Tibial nerve (tissue), 4 donors: ENCODE measurements around the gene SPNS3. TPM values are rescaled to one million over a fixed set of nuclear protein-coding genes. Genes with fewer than 3 reads are reported as not detected.

ENCODE experiments used
- DNase-seq, 2 donors: peaks; one replicate each; pipeline ENCODE4 v3.0.0-alpha.2; 2019; ENCODE audit warnings: low spot score in 2 of 2
- H3K27ac ChIP-seq, 4 donors: fragments of 200-600 bp; sonication (generic) in 3 of 4; one replicate each; pipeline ENCODE4 v1.5.1; 2017 to 2019; ENCODE audit warnings: mild to moderate bottlenecking in 1 of 4
- H3K27me3 ChIP-seq, 2 donors: fragments of 200-600 bp; sonication (generic) in 1 of 2; one replicate each; pipeline versions ENCODE4 v1.5.1 to v1.6.0; 2017 to 2019
- H3K36me3 ChIP-seq, 3 donors: fragments of 200-600 bp; sonication (generic); one replicate each; pipeline ENCODE4 v1.5.1; 2018 to 2019
- H3K4me1 ChIP-seq, 4 donors: fragments of 200-600 bp; sonication (generic) in 3 of 4; one replicate each; pipeline ENCODE4 v1.5.1; 2017 to 2019
- H3K4me3 ChIP-seq, 4 donors: fragments of 200-600 bp; sonication (generic) in 3 of 4; one replicate each; pipeline ENCODE4 v1.5.1; 2017 to 2019; ENCODE audit warnings: mild to moderate bottlenecking in 1 of 4, moderate library complexity in 1 of 4
- H3K9me3 ChIP-seq, 4 donors: fragments of 200-600 bp; sonication (generic) in 3 of 4; one replicate each; pipeline ENCODE4 v1.5.1; 2017 to 2019
- EP300 ChIP-seq, 2 donors: sonication (generic); formaldehyde crosslinking; IDR thresholded peaks; one replicate each; pipeline ENCODE4 v1.6.1; 2017; ENCODE audit warnings: antibody characterized with exemption in 2 of 2, mild to moderate bottlenecking in 1 of 2
- POLR2A ChIP-seq, 2 donors: fragments of 450-650 bp; IDR thresholded peaks; one replicate each; pipeline ENCODE4 v1.6.1; 2017; ENCODE audit warnings: antibody characterized with exemption in 2 of 2, mild to moderate bottlenecking in 2 of 2, moderate library complexity in 2 of 2
- WGBS, 2 donors: methylation state at CpG; one replicate each; pipeline ENCODE4 v1.1.5; 2018; 5-methylcytosine and 5-hydroxymethylcytosine counted together
- total RNA-seq, 4 donors: library from RNA; depleted of rRNA; stranded (reverse); fragments of >200 nt; gene quantifications; one replicate each; pipeline ENCODE4 v1.1.0, GENCODE V29; 2016
- TF ChIP-seq, protein P1 (sequence below), 5 experiments: fragments of 200-600 bp in 3 of 5; fragments of 450-650 bp in 2 of 5; sonication (generic) in 3 of 5; IDR thresholded peaks; one replicate each; pipeline ENCODE4 v1.5.1; 2016 to 2019; ENCODE audit warnings: antibody characterized with exemption in 5 of 5, mild to moderate bottlenecking in 3 of 5, moderate library complexity in 2 of 5

SPNS3 gene
- total RNA-seq, 4 donors from 2014 or later: 0.44 TPM; not detected in 3

DNA sequence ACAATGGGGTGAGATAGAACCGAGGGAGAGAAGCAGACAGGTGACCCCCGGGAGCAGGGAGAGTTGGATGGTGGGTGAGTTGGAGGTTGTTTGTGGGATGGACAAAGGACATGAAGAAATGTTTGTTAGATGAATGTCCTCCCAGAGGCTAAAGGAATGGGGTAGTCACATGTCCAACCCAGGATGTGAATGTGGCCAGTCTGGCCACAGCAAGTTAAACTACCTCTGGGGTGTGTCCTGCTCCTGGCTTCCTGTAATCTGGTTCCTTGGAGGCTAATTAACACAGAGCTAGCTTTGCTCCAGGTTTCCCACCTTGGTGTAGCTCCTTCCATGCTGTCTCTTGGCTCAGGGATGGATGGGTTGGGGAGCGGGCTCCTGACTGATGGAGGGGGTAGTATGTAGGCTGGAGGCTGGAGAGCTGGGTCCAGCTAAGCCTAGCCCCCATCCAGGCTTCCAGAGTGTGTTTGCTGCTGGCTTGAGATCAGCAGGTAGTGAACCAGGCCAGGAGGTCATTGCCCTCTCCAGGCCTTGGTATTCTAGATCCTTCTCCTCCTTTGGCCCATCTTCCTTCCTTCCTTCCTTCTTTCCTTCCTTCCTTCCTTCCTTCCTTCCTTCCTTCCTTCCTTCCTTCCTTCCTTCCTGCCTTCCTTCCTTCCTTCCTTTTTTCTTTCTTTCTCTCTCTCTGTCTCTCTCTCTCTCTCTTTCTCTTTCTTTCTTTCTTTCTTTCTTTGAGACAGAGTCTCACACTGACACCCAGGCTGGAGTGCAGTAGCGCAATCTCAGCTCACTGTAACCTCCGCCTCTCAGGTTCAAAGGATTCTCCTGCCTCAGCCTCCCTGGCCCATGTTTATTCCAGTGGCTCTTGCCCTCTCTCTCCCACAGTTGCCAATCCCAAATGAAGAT, 39.3 kb upstream of the SPNS3 start:
- Histone ChIP-seq H3K4me1 (no peaks in the 10 kb centered on the region), H3K36me3 (no peaks in the 10 kb centered on the region), H3K27me3 (peaks cover 0 to 13% of the 10 kb centered on the region in 2 donors), H3K4me3 (no peak overlapping the region), H3K27ac (no peak overlapping the region), H3K9me3 (no peaks in the 10 kb centered on the region)
- WGBS, 2 donors: 79 to 86% methylated on average over 4 to 5 of the region's 5 CpGs
- TF ChIP-seq, protein P1, sequence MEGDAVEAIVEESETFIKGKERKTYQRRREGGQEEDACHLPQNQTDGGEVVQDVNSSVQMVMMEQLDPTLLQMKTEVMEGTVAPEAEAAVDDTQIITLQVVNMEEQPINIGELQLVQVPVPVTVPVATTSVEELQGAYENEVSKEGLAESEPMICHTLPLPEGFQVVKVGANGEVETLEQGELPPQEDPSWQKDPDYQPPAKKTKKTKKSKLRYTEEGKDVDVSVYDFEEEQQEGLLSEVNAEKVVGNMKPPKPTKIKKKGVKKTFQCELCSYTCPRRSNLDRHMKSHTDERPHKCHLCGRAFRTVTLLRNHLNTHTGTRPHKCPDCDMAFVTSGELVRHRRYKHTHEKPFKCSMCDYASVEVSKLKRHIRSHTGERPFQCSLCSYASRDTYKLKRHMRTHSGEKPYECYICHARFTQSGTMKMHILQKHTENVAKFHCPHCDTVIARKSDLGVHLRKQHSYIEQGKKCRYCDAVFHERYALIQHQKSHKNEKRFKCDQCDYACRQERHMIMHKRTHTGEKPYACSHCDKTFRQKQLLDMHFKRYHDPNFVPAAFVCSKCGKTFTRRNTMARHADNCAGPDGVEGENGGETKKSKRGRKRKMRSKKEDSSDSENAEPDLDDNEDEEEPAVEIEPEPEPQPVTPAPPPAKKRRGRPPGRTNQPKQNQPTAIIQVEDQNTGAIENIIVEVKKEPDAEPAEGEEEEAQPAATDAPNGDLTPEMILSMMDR (IDR thresholded peaks at IDR 0.05): no peak
- no peak for TF ChIP-seq EP300 (IDR thresholded peaks at IDR 0.05)
- TF ChIP-seq POLR2A (IDR thresholded peaks at IDR 0.05): no peak
- no peak for DNase-seq

DNA sequence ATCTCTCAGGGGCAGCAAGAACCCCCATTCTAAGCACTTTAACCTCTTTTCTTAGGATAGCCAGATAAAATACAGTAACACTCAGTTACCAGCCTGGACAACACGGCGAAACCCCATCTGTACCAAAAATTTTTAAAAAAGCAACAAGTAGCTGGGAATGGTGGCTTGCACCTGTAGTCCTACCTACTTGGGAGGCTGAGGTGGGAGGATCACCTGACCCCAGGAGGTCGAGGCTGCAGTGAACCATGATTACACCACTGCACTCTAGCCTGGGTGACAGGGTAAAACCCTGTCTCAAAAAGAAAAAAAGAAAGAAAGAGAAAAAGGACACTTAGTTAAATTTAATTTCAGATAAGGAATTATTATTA, 38.6 kb upstream of the SPNS3 start:
- H3K4me1 ChIP-seq: no peaks in the 10 kb centered on the region
- DNase-seq: no peak
- TF ChIP-seq, protein P1 (IDR thresholded peaks at IDR 0.05): no peak
- no peak for TF ChIP-seq EP300 (IDR thresholded peaks at IDR 0.05)
- TF ChIP-seq POLR2A (IDR thresholded peaks at IDR 0.05): no peak
- no peaks in the 10 kb centered on the region for H3K36me3 ChIP-seq
- H3K9me3 ChIP-seq: no peaks in the 10 kb centered on the region
- peaks cover 0 to 13% of the 10 kb centered on the region in 2 donors for H3K27me3 ChIP-seq
- WGBS, 2 donors: 89 to 90% methylated on average over 3 of the region's 3 CpGs
- no peak overlapping the region for H3K27ac ChIP-seq
- no peak overlapping the region for H3K4me3 ChIP-seq

DNA sequence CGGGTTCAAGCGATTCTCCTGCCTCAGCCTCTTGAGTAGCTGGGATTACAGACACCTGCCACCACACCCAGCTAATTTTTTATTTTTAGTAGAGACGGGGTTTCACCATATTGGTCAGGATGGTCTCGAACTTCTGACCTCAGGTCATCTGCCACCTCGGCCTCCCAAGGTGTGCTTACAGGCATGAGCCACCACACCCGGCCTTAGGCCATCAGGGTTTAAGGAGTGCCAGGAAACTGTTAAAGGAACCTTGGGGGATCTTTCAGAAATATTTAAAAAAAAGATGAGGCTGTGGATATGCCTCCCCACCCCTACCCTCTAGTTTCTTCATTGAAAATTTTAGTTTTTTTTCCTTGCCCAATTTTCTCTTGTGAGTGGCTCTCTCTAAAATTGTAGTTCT, 35.9 kb upstream of the SPNS3 start:
- 90 to 93% methylated on average over 6 of the region's 6 CpGs for WGBS, 2 donors
- H3K4me1 ChIP-seq: no peaks in the 10 kb centered on the region
- DNase-seq: no peak
- no peaks in the 10 kb centered on the region for H3K36me3 ChIP-seq
- H3K4me3 ChIP-seq: no peak overlapping the region
- H3K27ac ChIP-seq: no peak overlapping the region
- peaks cover 0 to 10% of the 10 kb centered on the region in 2 donors for H3K27me3 ChIP-seq
- no peaks in the 10 kb centered on the region for H3K9me3 ChIP-seq
- no peak for TF ChIP-seq POLR2A (IDR thresholded peaks at IDR 0.05)
- TF ChIP-seq, protein P1 (IDR thresholded peaks at IDR 0.05): no peak
- TF ChIP-seq EP300 (IDR thresholded peaks at IDR 0.05): no peak

DNA sequence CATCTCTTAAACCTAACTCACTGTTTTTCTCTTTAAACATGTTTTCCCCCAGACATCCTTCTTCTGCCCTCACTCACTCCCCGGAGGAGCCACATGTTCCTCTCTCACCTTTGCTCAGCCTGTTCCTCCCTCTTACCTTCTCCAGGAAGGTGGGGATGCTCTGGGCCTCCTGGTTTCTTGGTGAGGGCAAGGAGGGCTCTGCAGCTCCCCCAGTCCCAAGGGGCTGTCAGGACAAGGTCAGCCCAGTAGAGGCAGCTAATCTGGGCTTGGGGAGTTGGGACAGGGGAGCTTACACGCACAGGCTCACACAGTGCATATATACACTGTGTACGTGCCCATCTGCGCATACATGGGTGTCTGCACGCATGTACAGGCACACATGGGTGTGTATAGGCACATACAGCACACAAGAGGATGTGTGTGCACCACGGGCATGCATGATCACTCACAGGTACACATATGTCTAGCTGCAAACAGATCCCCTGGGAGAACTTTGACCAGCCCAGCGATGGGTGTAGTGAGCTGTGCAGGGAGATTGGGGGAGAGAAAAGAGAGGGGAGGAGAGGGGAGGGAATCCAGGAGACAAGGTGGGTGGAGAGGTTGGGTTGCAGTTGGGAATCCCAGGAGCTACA, 28.6 kb upstream of the SPNS3 start:
- DNase-seq: no peak
- Histone ChIP-seq H3K9me3 (no peaks in the 10 kb centered on the region), H3K27me3 (no peaks in the 10 kb centered on the region), H3K27ac (no peak overlapping the region), H3K4me3 (no peak overlapping the region), H3K4me1 (no peaks in the 10 kb centered on the region), H3K36me3 (no peaks in the 10 kb centered on the region)
- TF ChIP-seq EP300 (IDR thresholded peaks at IDR 0.05) (no peak), POLR2A (IDR thresholded peaks at IDR 0.05) (no peak)
- TF ChIP-seq, protein P1 (IDR thresholded peaks at IDR 0.05): no peak
- WGBS, 2 donors: 88 to 89% methylated on average over 7 of the region's 7 CpGs

DNA sequence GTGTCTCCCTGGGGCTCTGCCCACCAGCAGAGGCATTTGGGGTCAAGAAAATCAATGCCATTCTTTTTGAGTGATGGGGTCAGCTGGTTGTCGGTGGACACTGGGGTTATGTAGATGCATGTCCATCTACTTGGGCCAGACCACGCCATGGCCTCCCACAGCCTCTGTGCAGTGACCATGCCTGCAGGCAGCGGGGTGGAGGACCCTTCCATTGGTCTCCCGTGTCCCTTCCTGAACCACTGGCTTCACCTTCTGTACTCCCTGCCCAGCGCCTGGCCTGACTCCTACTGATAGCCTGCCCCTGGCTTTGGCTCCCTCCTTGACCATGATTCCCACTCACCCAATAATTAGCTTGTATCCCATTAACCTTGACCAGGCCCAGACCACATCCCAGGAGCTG, 28.0 kb upstream of the SPNS3 start:
- DNase-seq: no peak
- Histone ChIP-seq H3K27me3 (no peaks in the 10 kb centered on the region), H3K9me3 (no peaks in the 10 kb centered on the region), H3K4me1 (no peaks in the 10 kb centered on the region), H3K27ac (no peak overlapping the region), H3K36me3 (no peaks in the 10 kb centered on the region), H3K4me3 (no peak overlapping the region)
- WGBS, 2 donors: 78 to 82% methylated on average over 5 of the region's 5 CpGs
- TF ChIP-seq POLR2A (IDR thresholded peaks at IDR 0.05) (no peak), EP300 (IDR thresholded peaks at IDR 0.05) (no peak)
- TF ChIP-seq, protein P1 (IDR thresholded peaks at IDR 0.05): no peak
